Bronchial epithelial cell (primary cell): ENCODE data around the gene CDH8. TPM values are rescaled to one million over a fixed set of nuclear protein-coding genes. Genes with fewer than 3 reads are reported as not detected.
"Not testable (repeated sequence)": the region's sequence is repeated elsewhere in the genome, so short reads cannot be mapped to it uniquely, and the experiment has no call there.

Experiments
- DNase-seq: peaks from one replicate; pipeline ENCODE4 v3.0.0-alpha.2; 2010; ENCODE audit warnings: low read depth
- FAIRE-seq: peaks from 2 replicates; lab custom pipeline; 2011; peaks lifted over from hg19 to GRCh38; lab: Jason Lieb, UNC
- H3K27me3 ChIP-seq: 2 replicates; pipeline ENCODE4 v1.5.1; 2011; ENCODE audit warnings: low read length; ENCODE audit not compliant: control insufficient read depth, insufficient read depth
- H3K36me3 ChIP-seq: 2 replicates; pipeline ENCODE4 v1.5.1; 2011; ENCODE audit warnings: low read length; ENCODE audit not compliant: control insufficient read depth, insufficient read depth
- H3K4me3 ChIP-seq: 2 replicates; pipeline ENCODE4 v1.5.1; 2011; ENCODE audit warnings: mild to moderate bottlenecking, low read depth, low read length, control low read depth
- CTCF ChIP-seq: IDR thresholded peaks from 2 replicates; pipeline ENCODE4 v1.5.1; 2011; ENCODE audit warnings: mild to moderate bottlenecking, moderate library complexity, low read length, control low read depth, inconsistent platforms; ENCODE audit not compliant: insufficient read depth, severe bottlenecking
- total RNA-seq: library from RNA; depleted of rRNA; stranded (reverse); fragments of >200 nt; gene quantifications from 2 replicates; pipeline ENCODE4 v1.2.1, GENCODE V29; 2014

CDH8 gene
- total RNA-seq, 1 donor from 2014 or later: 1.8 TPM

GRCh38 chr16:61812251-61812650 lies 224.0 kb downstream of the CDH8 start:
- H3K27me3 ChIP-seq: no peaks in the 10 kb centered on the region
- no peak for DNase-seq
- H3K36me3 ChIP-seq: no peaks in the 10 kb centered on the region
- FAIRE-seq: no peak
- no peak for TF ChIP-seq CTCF
- H3K4me3 ChIP-seq: no peak overlapping the region

GRCh38 chr16:61807551-61807950 lies 228.7 kb downstream of the CDH8 start:
- no peak for DNase-seq
- TF ChIP-seq CTCF: no peak
- Histone ChIP-seq H3K4me3 (no peak overlapping the region), H3K27me3 (no peaks in the 10 kb centered on the region), H3K36me3 (no peaks in the 10 kb centered on the region)
- peak; percentile 36 for FAIRE-seq

- not testable (repeated sequence) for FAIRE-seq, DNase-seq, H3K4me3 ChIP-seq, H3K36me3 ChIP-seq, H3K27me3 ChIP-seq
Observed at GRCh38 chr16:61801217-61801616, 235.0 kb downstream of the CDH8 start.

- no peak for TF ChIP-seq CTCF
- DNase-seq (no peak), FAIRE-seq (no peak)
- Histone ChIP-seq H3K27me3 (no peaks in the 10 kb centered on the region), H3K36me3 (no peaks in the 10 kb centered on the region), H3K4me3 (no peak overlapping the region)
Observed at GRCh38 chr16:61798741-61799140, 237.5 kb downstream of the CDH8 start.

- no peak for TF ChIP-seq CTCF
- Histone ChIP-seq H3K4me3 (no peak overlapping the region), H3K36me3 (no peaks in the 10 kb centered on the region), H3K27me3 (no peaks in the 10 kb centered on the region)
- FAIRE-seq: no peak
- no peak for DNase-seq
Observed at GRCh38 chr16:61797961-61798507, 238.2 kb downstream of the CDH8 start.

GRCh38 chr16:61797296-61797795 lies 238.9 kb downstream of the CDH8 start:
- TF ChIP-seq CTCF: no peak
- no peak overlapping the region for H3K4me3 ChIP-seq
- no peaks in the 10 kb centered on the region for H3K36me3 ChIP-seq
- no peak for FAIRE-seq
- no peak for DNase-seq
- H3K27me3 ChIP-seq: no peaks in the 10 kb centered on the region
